HG02571 (cell line): Measurements from ENCODE around the gene STXBP6.

Experiments used
- ATAC-seq: cut with Tn5 transposase; IDR thresholded peaks from one replicate; pipeline ENCODE4 v1.9.1; 2021; ENCODE audit warnings: mild to moderate bottlenecking, moderate library complexity; ENCODE audit not compliant: unreplicated experiment

Gene STXBP6

DNA sequence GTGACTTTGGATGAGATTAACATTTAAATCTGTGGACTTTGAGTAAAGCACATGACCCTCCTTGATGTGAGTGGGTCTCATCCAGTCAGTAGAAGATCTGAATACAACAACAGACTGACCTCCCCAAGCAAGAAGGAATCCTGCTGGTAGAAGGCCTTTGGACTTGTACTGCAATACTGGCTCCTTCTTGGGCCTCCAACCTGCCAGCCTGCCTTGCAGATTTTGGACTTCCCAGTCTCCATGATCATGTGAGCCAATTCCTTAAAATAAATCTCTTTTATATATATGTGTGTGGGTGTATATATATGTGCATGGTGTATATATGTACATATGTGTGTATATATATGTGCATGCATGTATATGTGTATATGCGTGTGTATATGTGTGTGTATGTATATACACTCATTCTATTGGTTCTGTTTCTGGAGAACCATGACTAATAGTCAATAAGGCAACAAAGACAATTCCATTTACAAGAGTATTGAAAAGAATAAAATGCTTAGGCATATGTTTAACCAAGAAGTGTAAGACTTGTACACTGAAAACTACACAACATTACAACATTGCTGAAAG, 183.8 kb downstream of the STXBP6 start:
- no peak for ATAC-seq

DNA sequence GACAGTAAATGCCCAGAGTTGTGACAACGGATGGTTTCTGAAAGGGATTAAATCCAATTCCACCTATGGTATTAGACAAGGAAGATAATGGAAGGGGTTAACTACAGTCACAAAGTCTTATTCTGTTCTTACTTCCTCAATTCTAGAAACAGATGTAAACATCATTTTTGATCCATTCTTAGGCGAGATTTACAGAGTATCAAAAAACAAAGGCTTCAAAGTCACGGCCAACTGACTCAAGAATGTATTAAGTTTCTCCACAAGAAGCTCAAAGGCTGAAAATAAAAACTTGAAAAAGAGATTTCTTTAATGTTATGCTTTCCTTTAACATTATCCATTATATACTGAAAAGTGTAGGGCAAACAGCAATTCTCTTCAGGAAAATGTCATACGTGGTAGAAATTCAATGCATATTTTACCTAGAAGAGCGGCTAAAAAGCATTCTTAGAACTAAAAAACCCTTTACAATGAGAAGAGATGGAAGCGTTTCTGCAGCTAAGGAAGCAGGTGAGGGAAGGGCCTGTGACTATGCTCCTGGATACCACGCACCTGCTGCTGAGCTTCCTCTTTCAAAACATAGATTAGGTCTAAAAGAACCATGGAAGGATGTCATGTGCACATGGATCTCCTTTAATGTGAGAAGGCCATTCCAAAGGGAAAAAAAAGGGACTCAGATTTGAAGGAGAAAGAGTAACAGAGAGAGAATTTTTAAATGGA, 185.8 kb downstream of the STXBP6 start:
- no peak for ATAC-seq

DNA sequence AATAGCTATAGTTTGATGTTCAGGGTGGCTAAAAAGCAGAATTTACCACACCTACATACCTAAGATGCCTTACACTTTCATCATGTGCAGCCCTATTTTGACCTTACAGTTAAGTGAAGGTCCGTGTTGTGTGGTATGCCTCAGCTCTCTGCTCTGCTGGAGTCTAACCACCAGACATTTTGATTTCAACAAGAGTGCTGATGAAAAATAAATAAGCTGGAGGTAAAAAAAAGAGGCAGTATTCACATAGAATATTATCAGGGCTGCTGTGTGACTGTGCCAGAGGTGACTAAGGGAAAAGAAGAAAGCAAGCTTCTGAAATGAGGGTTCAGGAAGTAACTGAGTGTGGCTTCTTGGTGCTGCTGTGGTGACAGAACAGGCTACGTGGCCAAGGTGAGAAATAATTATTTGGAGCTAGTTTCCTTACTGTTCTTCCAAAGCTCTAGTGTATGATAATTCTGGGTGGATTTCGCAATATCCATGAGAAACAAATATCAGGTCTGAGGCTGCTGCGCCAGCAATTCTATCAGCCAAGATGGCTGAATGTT, 188.8 kb downstream of the STXBP6 start:
- ATAC-seq = no peak

DNA sequence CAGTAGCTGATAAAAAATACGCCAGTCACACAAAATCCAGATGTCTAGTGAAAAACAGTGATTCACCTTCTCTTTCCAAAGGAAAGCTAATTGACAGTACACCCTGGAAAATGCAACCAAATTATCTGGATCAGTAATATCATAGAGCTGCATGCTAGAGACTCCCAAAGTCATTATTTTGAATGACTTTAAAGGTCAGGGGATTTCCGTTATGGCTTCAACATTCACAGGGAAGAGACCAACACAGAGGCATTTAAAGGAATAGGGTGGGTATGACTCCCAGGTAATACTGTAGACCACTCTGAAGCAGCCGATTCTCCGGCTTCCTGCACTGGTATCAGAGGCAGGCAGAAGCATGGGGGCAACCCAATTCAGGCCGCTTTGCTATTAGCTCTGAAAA, 190.4 kb downstream of the STXBP6 start:
- no peak for ATAC-seq

DNA sequence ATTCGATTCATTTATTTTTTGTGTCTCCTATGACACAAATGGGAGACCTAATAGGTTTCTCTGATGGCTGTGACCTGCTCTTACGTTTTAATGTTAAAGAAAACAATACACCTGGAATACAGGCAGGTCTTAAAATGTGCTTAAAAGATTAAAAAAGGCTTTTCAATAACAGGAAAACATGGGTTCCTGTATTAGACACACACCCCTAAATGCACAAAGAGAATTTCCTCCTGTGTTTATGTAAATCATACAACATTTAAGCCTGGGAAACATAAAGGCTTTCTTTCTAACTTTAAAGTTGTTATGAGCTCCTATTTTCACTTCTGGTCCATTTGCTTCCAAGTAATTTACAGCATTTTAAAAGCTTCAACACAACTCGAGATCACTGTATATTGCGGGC, 191.3 kb downstream of the STXBP6 start:
- ATAC-seq = no peak

DNA sequence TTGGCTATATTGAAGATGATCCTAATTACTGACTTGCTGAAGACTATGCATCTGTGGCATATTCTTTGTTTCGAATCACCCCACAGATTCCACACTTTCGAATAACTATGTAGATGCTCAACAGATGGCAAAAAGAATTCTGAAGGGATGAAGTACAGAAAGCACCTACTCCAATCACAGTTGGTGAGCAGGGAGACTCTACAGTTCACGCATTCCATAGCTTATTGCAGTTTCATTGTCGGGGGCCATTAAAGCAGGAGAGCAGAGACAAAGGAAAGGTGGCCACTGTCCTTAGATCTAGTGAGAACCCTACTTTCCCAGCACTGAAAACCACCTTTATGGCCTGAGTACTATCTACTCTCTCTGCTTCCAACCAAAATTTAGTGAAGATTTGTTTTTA, 191.9 kb downstream of the STXBP6 start:
- no peak for ATAC-seq

DNA sequence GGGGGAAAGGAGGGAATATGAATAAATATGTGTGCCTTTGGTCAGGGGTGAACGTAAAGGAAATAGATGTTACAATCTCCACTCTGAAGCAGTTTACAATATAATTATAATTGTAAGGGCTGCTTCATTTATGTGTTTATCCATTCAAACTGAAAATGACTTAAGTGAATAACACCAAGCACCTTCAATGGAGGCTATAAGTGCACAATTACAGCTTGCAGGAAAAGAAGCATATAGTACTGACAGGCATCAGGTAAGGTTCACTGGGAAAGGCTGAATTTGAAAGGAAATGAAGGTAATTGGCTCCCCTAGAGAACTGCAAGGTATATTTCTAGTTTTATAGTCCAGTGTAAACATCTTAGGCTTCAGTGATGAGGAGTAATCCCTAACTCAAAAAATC, 192.7 kb downstream of the STXBP6 start:
- no peak for ATAC-seq

DNA sequence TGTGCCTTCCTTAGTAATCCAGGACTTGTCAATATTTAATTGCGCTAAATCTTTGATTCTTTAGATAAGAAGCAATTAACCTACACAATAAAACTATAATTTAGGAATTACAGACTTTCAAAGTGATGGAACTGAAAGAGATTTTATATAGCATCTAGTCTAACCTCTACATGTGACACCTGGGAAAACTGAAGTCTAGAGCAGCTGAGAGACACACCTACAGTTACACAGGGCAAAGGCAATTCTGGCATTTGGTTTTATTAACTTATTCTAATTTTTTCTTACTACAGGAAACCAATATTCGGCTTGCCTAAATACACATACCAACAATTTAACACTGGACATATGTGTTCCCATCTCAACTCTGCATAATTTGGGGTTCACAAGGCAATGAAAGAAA, 196.5 kb downstream of the STXBP6 start:
- no peak for ATAC-seq

DNA sequence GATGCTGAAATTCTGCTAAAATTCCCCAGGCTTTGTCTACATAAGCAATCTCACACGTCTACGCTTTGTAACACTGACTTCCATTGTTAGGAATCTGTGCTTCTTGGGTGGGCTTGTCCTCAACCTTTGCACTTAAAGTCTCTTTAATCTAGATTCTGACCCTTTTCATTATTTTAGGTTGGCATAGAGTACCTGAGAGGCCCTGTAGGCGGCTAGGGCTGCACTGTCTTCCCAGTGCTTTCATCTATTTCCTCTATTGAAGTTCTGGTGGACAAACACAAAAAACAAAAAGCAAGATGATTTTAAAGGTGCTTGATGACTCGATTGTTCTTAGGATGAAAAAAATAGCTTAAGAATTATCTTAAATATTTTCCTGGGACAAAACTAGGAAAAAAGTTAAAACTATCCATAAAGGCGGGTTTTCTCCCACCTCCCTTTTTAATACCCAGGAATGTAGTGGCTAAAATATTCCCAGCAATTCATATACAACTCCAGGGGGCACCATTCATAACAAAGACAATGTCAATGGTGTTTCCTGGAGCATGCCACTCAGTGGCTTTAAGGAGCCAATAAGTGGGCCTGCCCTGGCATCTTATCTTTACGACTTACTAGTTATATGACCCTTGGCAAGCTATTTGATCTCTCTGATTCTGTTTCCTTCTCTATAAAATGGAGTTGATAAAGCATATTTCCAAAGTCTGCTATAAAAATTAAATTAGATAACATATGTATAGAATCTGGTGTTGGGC, 197.5 kb downstream of the STXBP6 start:
- no peak for ATAC-seq

DNA sequence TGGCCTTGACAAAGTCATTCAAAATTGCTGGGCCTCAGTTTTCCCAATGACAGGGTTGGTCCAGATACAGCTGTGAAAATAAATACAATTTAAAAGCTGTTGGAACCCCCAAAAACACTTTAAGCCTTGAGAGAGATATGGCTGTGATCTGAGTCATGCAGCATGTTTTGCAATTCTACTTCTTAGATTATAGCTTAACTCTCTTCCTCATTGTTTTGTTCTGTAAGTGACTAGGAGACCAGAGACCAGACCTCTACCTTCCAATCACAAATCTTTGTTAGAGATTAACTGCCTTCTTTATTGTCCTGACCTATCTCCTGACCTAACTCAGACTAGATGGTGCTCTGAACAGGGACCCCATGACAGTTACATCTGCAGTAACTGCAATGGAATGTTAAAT, 198.1 kb downstream of the STXBP6 start:
- ATAC-seq = no peak

DNA sequence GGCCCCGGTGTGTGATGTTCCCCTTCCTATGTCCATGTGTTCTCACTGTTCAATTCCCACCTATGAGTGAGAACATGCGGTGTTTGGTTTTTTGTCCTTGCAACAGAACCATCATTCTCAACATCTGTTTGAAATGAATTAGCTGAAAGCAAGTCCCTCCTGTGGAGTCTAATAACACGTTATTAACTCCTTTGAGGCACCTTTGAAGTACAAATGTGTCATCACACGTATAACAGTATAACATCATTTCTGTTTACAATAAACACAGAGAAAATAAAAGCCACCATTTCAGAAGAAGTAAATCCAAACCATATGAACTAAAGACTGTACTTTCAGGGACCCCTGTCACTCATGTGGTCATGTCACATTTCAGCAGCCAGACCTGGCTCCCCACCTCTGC, 198.5 kb downstream of the STXBP6 start:
- ATAC-seq = no peak

DNA sequence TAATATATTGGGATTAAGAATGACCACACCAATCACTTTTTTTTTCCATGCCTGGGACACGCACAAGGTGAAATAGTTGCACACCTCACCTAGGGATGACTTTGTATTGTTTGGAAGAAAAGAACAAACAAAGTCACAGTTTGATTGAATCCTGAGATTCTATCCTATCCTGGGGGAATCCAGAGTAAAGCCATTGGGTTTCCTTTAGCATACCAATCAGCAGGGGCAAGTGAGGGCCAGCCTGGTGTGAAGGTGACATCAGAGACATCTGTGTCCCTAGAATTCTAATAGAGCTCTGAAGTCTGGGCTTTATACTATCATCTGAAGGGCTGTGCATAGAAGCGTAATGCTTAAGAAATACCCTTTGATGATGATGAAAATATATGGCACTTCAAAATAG, 199.9 kb downstream of the STXBP6 start:
- ATAC-seq = no peak

DNA sequence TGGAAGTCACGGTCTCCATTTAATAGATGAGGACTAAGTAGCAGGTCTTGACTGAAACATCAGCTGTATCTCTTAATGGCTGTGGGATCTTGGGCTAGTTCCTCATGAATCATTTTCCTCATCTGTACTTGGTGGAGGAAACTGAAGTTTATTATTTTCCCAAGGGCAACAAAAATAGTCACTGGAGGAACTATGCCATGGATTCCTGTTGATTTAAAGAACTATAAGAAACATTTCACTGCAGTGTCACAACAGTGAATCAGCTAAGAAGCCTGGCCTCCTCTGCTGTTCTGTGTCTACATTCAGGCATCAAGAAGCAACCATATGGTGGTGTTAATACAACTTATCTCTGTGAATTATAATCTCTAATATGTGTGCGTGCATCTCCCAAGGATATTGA, 200.5 kb downstream of the STXBP6 start:
- ATAC-seq = no peak

DNA sequence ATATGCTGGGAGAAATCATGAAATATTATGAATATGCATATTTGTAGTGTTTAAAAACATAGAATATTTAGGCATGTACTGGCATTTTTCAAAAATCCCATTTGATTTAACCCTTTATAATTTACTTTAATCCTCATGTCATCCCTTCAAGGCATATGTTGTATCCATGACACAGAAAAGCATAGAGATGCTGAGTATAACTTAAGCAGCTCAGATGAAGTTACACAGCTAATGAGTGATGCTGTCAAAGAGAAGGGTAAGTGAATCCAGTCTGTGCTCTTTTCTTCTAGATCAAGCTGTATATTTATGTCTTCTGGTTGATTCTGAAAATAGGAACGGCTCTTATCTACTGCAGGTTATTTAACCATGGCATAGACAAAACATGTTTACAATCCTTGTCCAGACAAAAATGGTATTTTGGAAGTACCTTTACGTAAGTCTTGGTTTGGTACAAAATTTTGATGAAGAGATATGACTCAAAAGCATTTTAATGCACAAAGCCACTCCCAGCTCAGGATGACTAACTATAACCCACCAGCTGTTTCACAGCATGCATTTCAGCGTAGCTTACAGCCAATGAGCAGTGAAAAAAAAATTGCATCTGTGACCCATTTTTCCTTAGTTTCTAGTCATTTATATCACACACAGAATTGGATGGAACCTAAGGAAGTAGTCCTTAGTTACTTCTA, 201.7 kb downstream of the STXBP6 start:
- no peak for ATAC-seq

DNA sequence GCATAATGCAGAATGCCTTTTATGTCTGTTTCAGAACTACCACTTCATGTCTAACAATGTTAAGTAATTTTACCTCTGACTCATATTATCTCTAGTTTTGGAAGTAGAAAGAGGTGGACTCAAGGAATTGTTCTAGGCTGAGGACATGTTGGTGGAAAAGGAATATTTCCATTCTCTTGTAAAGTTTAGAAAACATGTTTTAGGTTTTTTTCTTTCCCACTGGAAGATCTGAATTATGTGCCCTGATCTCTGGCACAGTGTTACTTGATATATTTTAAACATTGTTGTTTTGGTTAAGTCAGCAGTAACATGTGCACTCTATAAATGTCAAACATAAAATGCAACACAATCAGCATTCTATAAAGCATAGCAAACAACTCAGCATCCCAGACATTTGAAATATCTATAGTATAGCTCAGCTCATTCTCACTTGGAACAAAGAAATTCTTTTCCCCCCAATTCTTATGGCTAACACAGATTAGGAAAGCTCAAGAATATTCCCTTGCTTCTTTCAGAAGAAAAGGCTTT, 202.3 kb downstream of the STXBP6 start:
- no peak for ATAC-seq

DNA sequence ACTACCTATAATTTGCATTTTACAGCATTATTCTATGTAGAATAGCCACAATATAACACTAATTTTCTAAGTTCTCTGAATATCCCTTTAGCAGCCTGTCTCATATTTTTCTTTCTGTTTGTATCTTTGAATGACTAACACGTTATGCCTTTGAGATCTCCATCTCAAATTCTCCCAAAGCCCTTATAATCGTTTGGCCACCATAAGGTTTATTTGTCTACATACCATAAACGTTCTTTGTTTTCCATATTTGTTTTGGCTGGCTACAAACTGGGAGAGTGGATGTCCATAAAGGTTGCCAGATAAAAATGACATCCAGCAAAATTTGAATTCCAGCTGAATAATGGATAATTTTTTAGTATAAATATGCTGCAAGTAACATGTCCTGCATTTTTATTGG, 203.7 kb downstream of the STXBP6 start:
- no peak for ATAC-seq

DNA sequence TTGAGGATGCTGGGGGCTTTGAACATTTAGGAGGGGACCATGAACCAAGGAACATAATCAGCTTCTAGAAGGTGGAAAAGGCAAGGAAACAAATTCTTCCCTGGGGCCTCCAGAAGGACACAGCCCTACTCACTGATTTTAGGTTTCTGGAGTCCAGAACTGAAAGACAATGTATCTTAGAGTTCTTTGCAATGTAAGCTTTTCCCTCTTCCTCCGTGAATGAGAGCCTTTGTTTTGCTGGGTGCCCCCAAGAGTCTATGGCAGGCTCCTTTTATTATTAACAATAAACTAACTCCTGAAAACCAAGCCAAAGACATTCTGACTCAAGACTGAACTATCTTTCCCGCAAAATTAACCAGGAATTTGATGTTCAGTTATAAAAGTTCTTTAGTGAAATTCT, 204.1 kb downstream of the STXBP6 start:
- ATAC-seq = no peak

DNA sequence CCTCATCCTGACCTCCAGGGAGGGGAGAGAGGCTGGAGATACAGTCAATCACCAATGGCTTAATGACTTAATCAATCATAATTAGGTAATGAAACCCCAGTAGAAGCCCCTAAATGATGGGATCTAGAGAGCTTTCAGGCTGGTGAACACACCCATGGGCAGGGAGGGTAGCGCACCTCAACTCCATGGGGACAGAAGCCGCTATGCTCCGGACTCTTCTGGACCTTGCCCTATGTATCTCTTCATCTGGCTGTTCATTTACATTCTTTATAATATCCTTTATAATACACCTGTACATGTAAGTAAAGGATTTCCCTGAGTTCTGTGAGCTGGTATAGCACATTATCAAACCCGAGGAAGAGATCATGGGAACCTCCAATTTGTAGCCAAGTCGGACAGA, 205.9 kb downstream of the STXBP6 start:
- ATAC-seq = no peak

DNA sequence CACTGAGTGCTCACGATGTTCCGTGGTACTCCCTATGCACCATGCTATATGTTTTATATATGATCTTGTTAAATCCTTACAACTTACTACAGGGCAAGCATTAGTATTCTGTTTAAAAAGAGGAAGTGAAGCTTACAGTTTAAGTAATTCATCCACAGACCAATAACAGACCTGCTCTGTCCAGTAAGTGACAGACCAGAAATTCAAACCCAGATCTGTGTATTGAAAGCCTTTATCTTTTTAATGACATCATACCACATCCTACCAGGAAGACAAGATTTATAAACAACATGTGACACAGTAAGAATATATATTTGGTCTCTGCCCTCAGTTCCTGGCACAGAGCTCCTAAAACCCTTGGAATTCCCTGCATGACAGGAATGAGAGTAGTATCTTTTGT, 206.5 kb downstream of the STXBP6 start:
- ATAC-seq = peak; percentile 58

DNA sequence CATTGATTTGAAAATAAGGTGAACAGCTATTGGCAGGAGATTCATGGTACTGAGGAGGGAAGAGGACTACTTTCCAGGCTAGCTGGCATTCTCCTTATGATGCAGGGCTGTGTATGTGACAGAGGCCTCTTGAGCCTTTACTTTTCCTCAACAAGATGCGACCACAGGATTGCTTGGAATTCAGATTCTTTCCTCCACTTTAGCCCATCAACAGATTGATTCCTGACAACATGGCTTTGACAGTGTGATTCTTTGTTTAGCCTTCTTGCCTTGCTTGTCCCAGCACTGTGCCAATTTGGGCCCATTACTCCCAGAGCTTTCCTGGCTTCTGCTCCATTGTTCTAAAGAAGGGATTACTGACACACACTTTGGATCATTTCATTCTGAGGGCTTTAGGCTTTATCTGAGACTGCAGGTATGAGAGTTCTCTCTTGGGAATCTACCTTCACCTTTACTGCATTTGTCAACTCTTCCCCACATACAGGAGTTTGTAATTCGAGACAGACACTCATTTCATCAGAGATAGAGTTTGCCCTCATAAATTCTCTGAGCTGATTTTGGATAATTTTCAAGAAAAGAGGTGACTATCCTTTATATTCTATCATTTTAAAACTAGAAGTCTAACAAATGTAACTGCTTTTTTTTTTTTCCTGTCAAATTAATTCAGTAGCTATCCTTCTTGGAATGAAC, 209.6 kb downstream of the STXBP6 start:
- ATAC-seq = no peak
